Smooth muscle cell (in vitro differentiated cells): Measurements from ENCODE around the gene KRT28. TPM values are rescaled to one million over a fixed set of nuclear protein-coding genes. Genes with fewer than 3 reads are reported as not detected.

Experiments
- DNase-seq: peaks from one replicate; lab custom pipeline; 2025; ENCODE audit not compliant: unreplicated experiment; lab: John Stamatoyannopoulos, UW
- H2AFZ ChIP-seq: fragments of 200-600 bp; sonication (generic); 2 replicates; pipeline ENCODE4 v1.6.0; 2016; ENCODE audit warnings: antibody characterized with exemption, low read depth, mild to moderate bottlenecking
- H3F3A ChIP-seq: fragments of 200-600 bp; sonication (generic); 2 replicates; pipeline ENCODE4 v1.6.0; 2017; ENCODE audit warnings: antibody characterized with exemption, low read depth
- H3K27ac ChIP-seq: fragments of 200-600 bp; sonication (generic); 2 replicates; pipeline ENCODE4 v1.5.1; 2016; ENCODE audit warnings: low read depth, mild to moderate bottlenecking
- H3K27me3 ChIP-seq: fragments of 200-600 bp; sonication (generic); 2 replicates; pipeline ENCODE4 v1.6.1; 2016; ENCODE audit warnings: low read depth, mild to moderate bottlenecking
- H3K36me3 ChIP-seq: fragments of 200-600 bp; sonication (generic); 2 replicates; pipeline ENCODE4 v1.5.1; 2016; ENCODE audit warnings: low read depth
- H3K4me1 ChIP-seq: fragments of 200-600 bp; sonication (generic); 2 replicates; pipeline ENCODE4 v1.5.1; 2016; ENCODE audit warnings: low read depth
- H3K4me2 ChIP-seq: fragments of 200-600 bp; sonication (generic); 2 replicates; pipeline ENCODE4 v1.6.0; 2016; ENCODE audit warnings: mild to moderate bottlenecking
- H3K4me3 ChIP-seq: fragments of 200-600 bp; sonication (generic); 2 replicates; pipeline ENCODE4 v1.5.1; 2016; ENCODE audit warnings: mild to moderate bottlenecking
- H3K79me2 ChIP-seq: fragments of 200-600 bp; sonication (generic); 2 replicates; pipeline ENCODE4 v1.6.0; 2016; ENCODE audit warnings: low read depth, mild to moderate bottlenecking
- H3K9ac ChIP-seq: fragments of 200-600 bp; sonication (generic); 2 replicates; pipeline ENCODE4 v1.6.0; 2016; ENCODE audit warnings: low read depth
- H3K9me3 ChIP-seq: fragments of 200-600 bp; sonication (generic); replicated peaks from 2 replicates; pipeline ENCODE4 v1.5.1; 2016; ENCODE audit warnings: low read depth
- H4K20me1 ChIP-seq: fragments of 200-600 bp; sonication (generic); 2 replicates; pipeline ENCODE4 v1.6.0; 2016; ENCODE audit warnings: low read depth
- CTCF ChIP-seq: fragments of 200-600 bp; sonication (generic); IDR thresholded peaks from 2 replicates; pipeline ENCODE4 v1.5.1; 2017; ENCODE audit warnings: borderline replicate concordance, mild to moderate bottlenecking, antibody characterized with exemption; ENCODE audit not compliant: insufficient read depth, poor library complexity, severe bottlenecking
- WGBS: methylation state at CpG from one replicate; pipeline ENCODE4 v1.1.7; 2016; ENCODE audit warnings: low lambda C conversion rate; 5-methylcytosine and 5-hydroxymethylcytosine counted together
- polyA plus RNA-seq: library from polyadenylated mRNA; unstranded; fragments of >200 nt; fragmentation: Nextera tagmentation; extraction: Ambion mirVana; gene quantifications from 2 replicates; pipeline ENCODE4 v1.2.1, GENCODE V29; 2016
- total RNA-seq: library from RNA; depleted of rRNA; stranded (reverse); fragments of >200 nt; gene quantifications from 2 replicates; pipeline ENCODE4 v1.2.3, GENCODE V29; 2014

The KRT28 gene
- total and polyA plus RNA-seq, 2 experiments from 2014 or later: not detected

GRCh38 chr17:40806131-40806530 lies 6.4 kb upstream of the KRT28 start:
- no peaks in the 10 kb centered on the region for H3K4me1 ChIP-seq
- no peak overlapping the region for H2AFZ ChIP-seq
- no peaks in the 10 kb centered on the region for H3K36me3 ChIP-seq
- H3K9ac ChIP-seq: no peak overlapping the region
- no peaks in the 10 kb centered on the region for H4K20me1 ChIP-seq
- WGBS: 79% methylated on average over 3 of the region's 3 CpGs
- no peak overlapping the region for H3K27ac ChIP-seq
- H3K4me3 ChIP-seq: no peak overlapping the region
- no peak for DNase-seq
- H3K79me2 ChIP-seq: no peaks in the 10 kb centered on the region
- H3K4me2 ChIP-seq: no peak overlapping the region
- peaks cover 87% of the 10 kb centered on the region for H3K27me3 ChIP-seq
- no peak for TF ChIP-seq CTCF
- no peaks in the 10 kb centered on the region for H3K9me3 ChIP-seq
- H3F3A ChIP-seq: no peaks in the 10 kb centered on the region

GRCh38 chr17:40803617-40804082 lies 3.9 kb upstream of the KRT28 start:
- no peak overlapping the region for H3K4me2 ChIP-seq
- TF ChIP-seq CTCF: peak; percentile 87

GRCh38 chr17:40801157-40801556 lies 1.4 kb upstream of the KRT28 start:
- Histone ChIP-seq H3F3A (no peaks in the 10 kb centered on the region), H3K9me3 (no peaks in the 10 kb centered on the region), H3K4me2 (no peak overlapping the region), H3K36me3 (no peaks in the 10 kb centered on the region), H3K27ac (no peak overlapping the region), H4K20me1 (no peaks in the 10 kb centered on the region), H3K27me3 (peaks cover 70% of the 10 kb centered on the region), H3K4me1 (no peaks in the 10 kb centered on the region), H2AFZ (no peak overlapping the region), H3K4me3 (no peak overlapping the region), H3K79me2 (no peaks in the 10 kb centered on the region), H3K9ac (no peak overlapping the region)
- whole genome bisulfite sequencing: 80% methylated on average over 2 of the region's 2 CpGs
- no peak for TF ChIP-seq CTCF
- no peak for DNase-seq

More at GRCh38 chr17:40803617-40804082, 3.9 kb upstream of the KRT28 start:
- peak; percentile 34 for DNase-seq
- Histone ChIP-seq H3F3A (no peaks in the 10 kb centered on the region), H3K27me3 (peaks cover 87% of the 10 kb centered on the region), H3K9me3 (no peaks in the 10 kb centered on the region), H3K36me3 (no peaks in the 10 kb centered on the region), H2AFZ (no peak overlapping the region), H3K9ac (no peak overlapping the region), H3K27ac (no peak overlapping the region), H3K4me3 (no peak overlapping the region), H4K20me1 (no peaks in the 10 kb centered on the region), H3K4me1 (no peaks in the 10 kb centered on the region), H3K79me2 (no peaks in the 10 kb centered on the region)
- 16% methylated on average over 13 of the region's 13 CpGs for WGBS

- Histone ChIP-seq H3K4me2 (no peak overlapping the region), H3K4me3 (no peak overlapping the region), H4K20me1 (no peaks in the 10 kb centered on the region), H3K27me3 (peaks cover 70% of the 10 kb centered on the region), H3K27ac (no peak overlapping the region), H3K9me3 (no peaks in the 10 kb centered on the region), H3K9ac (no peak overlapping the region), H3K79me2 (no peaks in the 10 kb centered on the region), H3F3A (no peaks in the 10 kb centered on the region), H2AFZ (no peak overlapping the region), H3K36me3 (no peaks in the 10 kb centered on the region), H3K4me1 (no peaks in the 10 kb centered on the region)
- no peak for TF ChIP-seq CTCF
- DNase-seq: no peak
- 68% methylated on average over 1 of the region's 1 CpG for WGBS
Observed at GRCh38 chr17:40800381-40800780, 622 bp upstream of the KRT28 start.
